ENCODE measurements around the gene SORCS2. TPM values are rescaled to one million over a fixed set of nuclear protein-coding genes. Genes with fewer than 3 reads are reported as not detected.

The SORCS2 gene
- total RNA-seq, 4 donors from 2014 or later: 0.19 to 0.85 (median 0.66) TPM

DNA sequence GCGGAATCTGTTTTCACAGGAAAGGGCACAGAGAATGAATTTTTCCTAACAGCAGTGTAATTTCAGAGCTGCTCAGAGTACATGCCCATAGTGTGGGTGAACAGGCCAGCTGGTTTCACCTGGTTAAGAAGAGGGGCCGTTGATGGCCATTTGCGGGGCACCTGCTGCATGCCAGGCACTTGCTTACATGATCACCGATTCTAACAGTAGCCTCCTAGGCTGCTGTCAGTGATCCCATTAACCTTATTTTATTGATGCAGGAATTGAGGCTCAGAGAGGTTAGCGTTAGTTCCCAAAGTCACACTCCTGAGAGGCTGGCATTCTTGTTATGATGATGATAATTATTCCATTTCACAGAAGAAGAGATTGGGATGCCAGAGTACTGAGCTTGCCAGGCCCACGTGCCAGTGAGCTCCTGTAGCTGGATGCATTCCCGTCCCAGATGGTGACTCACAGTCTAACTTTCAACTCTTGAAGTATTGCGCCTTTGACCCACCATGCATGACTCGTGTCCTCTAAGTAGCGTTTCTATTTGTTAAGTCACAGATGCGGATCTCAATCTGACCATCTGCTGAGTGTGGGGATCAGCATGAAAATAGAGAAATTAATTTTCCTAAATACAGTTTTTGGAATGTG is 165.9 kb downstream of the SORCS2 start:
- TF ChIP-seq, protein P1, sequence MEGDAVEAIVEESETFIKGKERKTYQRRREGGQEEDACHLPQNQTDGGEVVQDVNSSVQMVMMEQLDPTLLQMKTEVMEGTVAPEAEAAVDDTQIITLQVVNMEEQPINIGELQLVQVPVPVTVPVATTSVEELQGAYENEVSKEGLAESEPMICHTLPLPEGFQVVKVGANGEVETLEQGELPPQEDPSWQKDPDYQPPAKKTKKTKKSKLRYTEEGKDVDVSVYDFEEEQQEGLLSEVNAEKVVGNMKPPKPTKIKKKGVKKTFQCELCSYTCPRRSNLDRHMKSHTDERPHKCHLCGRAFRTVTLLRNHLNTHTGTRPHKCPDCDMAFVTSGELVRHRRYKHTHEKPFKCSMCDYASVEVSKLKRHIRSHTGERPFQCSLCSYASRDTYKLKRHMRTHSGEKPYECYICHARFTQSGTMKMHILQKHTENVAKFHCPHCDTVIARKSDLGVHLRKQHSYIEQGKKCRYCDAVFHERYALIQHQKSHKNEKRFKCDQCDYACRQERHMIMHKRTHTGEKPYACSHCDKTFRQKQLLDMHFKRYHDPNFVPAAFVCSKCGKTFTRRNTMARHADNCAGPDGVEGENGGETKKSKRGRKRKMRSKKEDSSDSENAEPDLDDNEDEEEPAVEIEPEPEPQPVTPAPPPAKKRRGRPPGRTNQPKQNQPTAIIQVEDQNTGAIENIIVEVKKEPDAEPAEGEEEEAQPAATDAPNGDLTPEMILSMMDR (IDR thresholded peaks at IDR 0.05; ENCODE audit: low read depth): no peak

DNA sequence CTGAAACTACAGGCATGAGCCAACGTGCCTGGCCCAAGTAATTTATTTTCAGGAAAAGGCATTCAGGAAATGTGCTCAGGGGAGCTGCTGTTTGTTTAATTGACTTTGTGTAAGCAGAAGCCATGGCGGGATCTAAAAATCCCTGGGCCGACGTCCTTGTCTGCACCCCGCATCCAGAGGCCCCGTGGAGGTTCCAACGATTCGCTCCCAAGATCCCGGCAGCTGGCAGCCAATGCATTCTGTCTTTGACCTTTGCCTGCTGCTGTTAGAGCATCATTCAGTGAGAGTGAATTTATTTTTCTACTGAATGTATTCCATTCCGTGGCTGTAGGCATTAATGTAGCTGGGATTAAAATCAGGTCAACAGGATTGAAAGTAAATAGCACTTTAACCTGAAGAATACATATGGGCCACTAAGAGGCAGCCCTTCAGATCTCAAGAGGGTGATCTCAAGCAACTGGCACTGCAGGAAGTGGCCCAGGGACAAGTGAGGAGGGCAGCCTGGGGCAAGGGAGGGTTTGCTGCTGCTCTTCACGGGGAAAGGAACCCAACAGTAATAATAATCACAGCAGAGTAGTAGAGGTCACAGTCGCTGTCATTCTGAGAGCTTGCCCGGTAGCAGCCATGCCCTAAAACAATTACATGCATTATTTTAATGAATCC is 167.2 kb downstream of the SORCS2 start:
- TF ChIP-seq, protein P1 (IDR thresholded peaks at IDR 0.05; ENCODE audit: low read depth): no peak

DNA sequence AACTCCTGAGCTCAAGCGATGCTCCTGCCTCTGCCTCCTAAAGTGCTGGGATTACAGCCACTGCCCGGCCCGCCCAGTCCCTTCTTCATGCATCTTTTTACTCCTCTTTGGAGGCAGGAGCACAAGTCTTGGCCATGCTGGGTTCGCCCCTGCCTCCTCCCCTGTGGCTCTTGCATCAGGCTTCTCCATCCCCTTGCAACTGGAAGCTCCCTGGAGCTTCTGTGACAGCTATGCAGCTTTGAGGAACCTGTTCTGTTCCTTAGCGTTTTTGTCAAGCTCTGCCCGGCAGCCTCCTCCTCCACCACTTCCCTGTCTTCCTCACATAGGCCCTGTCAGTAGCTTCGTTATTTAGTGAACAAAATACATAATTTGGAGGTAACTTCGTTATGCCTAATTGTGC is 168.5 kb downstream of the SORCS2 start:
- TF ChIP-seq, protein P1 (IDR thresholded peaks at IDR 0.05; ENCODE audit: low read depth): no peak

DNA sequence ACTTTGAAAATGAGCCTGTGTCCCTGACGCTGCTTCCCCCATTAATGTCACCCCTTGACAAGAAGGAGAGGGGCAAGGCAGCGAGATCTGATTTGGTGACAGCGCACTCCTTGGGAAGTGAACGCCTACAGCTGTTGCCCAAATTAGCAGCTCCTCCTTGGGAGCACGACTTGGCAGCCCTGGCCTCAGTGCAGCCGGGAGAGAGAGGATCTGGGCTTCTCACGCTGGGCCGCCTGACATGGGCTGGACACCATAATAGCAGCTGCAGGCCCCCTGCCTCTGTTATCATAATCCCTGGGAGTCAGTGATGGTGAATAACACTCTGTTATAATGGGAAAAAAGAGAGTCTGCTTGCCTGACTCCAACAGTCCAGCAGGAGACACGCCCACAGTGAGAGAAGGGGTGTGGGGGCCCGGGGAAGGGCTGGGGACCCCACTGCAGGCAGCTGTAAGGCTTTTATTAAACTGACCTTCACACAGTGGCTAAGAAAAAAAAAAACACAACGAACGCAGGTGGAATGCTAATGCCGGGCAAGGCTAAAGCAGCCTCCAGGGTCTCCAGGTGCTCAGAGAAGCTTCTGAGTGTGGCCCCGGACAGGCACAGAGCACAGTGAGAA is 169.1 kb downstream of the SORCS2 start:
- TF ChIP-seq, protein P1 (IDR thresholded peaks at IDR 0.05; ENCODE audit: low read depth): no peak

DNA sequence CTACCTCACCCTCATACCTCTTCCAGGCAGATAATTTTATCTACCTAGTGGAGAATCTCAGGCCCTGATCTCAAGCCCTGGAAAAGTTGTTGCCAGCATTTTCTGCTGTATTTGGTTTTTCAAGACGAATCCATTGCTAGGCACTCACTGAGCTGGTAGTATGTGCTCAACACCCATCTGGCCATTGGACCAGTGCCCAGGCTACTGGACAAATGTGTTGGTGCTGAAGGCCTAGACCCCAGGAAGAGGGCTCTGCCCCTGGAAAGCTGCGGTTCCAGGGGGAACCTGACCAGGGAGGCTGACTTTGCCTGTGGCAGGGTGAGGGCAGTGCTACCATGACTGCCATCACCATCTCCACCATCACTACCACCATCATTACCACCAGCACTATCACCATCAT is 170.0 kb downstream of the SORCS2 start:
- TF ChIP-seq, protein P1 (IDR thresholded peaks at IDR 0.05; ENCODE audit: low read depth): no peak

DNA sequence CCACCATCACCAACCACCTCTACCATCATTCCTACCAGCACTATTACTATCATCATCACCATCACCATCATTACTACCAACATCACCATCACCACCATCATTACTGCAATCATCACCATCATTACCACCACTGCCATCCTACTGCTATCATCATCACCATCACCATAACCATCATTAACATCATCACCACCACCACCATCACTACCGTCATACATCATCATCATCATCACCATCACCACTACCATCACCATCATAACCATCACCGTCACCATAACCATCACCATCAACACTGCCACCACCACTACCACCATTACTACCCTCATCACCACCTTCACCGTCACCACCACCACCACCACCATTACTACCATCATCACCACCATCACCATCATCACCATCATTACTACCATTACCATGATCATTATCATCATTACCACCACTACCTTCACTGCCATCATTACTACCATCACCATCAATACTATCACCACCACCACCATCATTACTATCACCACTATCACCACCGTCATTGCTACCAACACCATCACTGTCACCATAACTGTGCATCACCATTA is 170.6 kb downstream of the SORCS2 start:
- TF ChIP-seq, protein P1 (IDR thresholded peaks at IDR 0.05; ENCODE audit: low read depth): no peak

DNA sequence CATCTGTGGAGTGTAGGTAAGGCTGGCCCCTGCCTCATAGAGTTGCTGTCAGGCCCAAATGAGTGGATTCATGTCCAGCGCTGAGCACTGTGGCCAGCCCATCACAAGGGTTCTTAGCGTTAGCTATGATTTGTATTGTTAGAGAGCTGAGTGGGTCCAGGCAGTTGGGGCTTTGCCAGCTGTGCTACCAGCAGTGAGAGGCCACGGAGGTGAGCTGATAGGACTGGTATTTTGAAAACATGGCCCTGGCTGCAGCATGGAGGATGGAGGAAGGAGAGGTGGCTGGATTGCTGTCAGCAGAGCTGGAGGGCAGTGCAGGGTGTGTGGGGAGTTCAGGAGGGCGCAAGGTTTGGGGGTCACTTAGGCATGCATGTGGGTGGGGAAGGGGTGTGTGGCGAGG is 172.6 kb downstream of the SORCS2 start:
- TF ChIP-seq, protein P1 (IDR thresholded peaks at IDR 0.05; ENCODE audit: low read depth): no peak
